Stimulated activated CD4-positive, alpha-beta T cell treated with anti-CD3 and anti-CD28 coated beads, Interleukin-15, amount 100 ng/mL, for 1 hour (primary cell): ENCODE results near the gene GRIK3.
"Not testable (repeated sequence)": the region's sequence is repeated elsewhere in the genome, so short reads cannot be mapped to it uniquely, and the experiment has no call there.

ENCODE experiments used
- DNase-seq, 2 donors: peaks; one replicate each; pipeline ENCODE4 v3.0.0-alpha.2; 2020; ENCODE audit warnings: low read depth in 1 of 2, low spot score in 1 of 2

GRIK3 gene

DNA sequence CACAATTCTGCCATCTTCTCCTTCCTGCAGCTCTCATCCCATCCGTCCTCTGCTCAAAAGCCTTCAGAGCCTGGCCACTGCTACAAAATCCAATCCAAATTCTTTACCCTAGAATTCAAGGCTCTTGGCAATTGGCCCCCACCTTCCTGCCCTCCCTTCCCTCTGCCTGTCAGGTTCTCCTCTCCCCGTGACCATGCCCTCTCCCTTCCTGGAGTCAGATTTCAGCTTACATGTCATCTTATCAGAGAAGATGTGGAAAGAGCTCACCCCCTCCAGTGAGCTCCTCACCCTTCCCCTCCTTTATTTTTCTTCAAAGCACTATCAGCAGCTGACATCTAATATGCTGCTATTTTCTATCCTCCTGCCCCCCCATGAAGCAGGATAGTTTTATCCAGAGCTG is 86.9 kb downstream of the GRIK3 start:
- DNase-seq: no peak

DNA sequence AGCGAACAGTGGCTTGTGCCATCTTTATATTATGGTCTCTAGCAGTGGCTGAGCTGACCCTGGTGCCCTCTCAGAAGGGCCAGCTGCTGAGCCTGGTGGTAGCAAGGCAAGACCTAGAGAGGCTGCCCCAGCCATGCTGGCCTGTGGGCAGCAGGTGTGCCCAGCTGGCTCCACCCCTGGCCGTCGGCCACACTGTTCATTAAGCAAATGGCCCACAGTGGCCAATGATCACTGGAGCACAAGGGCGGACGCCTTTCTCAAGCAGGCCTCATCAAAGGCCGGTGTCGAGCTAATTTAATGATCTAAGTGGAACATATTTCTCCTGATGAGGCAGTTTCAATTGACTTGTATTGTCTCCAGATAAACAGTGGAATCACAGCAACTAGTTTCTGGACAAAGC is 89.4 kb downstream of the GRIK3 start:
- no peak for DNase-seq

DNA sequence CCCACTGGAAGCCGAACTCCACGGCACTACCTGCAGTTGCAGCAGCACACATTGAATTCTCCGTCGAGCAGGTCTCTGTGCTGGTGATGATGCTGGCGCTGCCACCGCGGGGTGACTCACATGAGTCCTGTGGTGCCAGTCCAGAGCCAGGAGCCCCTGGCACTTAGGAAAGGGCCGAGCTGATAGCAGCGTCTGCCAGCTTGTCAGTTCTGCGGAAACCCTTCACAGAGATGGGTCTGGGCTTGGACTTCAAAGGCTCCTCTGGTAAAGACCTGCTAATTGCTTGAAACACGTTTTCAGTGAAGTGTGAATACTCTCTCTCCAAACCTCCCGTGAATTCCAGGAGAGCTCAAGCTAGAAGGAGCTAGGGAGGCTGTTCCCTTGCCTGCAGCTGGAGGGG is 92.2 kb downstream of the GRIK3 start:
- no peak for DNase-seq

GRCh38 chr1:36941316-36941978 is 92.9 kb downstream of the GRIK3 start:
- DNase-seq: no peak

DNA sequence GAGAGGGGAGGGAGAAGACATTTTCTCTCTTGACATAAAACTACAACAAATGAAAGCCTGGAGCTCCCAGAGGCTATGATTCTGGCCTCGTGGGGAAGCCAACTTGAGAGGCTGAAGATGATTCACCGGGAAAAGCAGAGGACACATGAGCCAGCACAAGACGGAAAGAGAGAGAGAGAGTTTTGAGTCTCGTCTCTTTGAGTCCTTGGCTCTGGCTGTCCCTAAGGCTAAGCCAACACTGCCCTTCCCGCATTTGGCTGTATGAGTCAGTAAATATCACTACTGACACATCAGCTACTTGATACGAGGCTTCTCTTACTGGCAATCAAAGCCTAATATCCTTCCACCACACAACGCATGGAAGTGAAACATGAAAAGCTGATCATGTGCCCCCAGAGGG is 95.5 kb downstream of the GRIK3 start:
- DNase-seq: no peak

DNA sequence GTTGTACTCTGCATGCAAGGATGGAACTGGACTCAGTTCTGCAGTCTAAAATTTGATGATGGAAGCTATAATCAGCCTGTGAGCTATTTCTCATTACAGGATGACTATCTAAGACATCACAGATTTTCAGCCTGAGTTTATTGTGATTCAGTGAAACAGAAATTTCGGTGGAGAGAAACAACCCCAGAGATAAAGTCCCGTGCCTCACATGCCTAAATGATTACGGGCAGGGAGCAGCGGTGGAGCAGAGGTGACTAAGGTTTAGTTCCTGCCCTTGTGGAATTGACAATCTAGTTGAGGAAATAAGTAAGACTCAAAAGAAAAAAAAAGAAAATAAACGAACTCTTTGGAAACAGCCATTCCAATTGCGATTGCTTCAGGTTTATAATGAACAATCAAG is 96.9 kb downstream of the GRIK3 start:
- DNase-seq: no peak

- DNase-seq: no peak
Measured at GRCh38 chr1:36934061-36934460, 100.3 kb downstream of the GRIK3 start.

GRCh38 chr1:36927826-36928225 is 106.5 kb downstream of the GRIK3 start:
- no peak for DNase-seq

GRCh38 chr1:36925251-36925650 is 109.1 kb downstream of the GRIK3 start:
- no peak for DNase-seq

DNA sequence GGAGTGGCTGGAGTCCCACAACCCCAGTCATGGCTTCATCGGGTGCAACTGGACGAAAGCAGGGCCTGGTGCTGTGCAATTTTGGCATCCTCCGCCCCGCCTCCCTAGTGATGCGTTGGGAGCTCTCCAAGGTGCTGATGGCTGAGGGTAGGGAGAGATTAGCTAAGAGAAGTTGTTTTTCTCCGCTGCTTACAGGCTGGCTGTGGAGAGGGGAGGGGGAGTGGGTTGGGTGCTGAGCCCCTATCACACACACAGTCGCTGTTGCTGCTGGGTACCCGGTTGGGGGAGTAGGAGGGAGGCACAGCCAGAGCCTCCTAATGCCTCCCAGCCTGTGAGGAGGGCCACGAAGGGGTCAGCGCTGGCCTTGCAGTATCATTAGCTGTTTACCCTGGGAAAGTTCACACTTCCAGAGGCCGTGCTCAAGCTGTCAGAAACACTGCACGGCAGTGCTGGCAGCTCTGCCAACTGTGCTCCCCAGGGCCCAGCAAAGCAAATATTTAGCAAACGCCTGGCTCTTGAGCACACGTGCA is 110.0 kb downstream of the GRIK3 start:
- DNase-seq: no peak

- no peak for DNase-seq
Measured at GRCh38 chr1:36922593-36923426, 111.5 kb downstream of the GRIK3 start.

- no peak for DNase-seq
Measured at GRCh38 chr1:36922071-36922470, 112.2 kb downstream of the GRIK3 start.

DNA sequence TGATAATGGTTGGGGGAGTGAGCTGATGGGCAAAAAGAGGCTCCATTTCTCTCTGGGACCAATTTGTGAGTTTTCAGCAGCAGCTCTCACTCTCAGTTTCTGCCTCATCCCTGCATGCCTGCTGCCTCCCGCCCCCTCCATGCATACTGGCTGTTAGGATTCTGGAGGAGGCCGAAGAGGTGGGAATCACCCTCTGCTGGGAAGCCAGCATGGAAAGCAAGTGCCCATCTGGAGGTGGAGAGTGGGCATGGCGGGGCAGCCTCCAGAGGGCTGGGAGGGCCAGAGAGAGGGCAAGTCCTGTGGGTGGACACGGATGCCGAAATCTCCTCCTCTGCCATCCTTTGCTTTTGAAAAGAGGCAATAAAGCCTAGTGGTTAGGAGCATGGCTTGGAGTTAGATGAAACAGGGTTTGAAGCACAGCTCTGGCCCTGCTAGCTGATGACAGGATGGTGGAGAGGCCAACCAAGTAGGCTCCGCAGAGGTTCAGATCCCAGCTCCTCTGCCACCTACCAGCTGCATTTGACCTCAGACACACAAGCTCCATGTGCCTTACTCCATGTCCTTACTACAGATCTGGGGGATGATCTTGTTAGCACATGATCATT is 113.4 kb downstream of the GRIK3 start:
- DNase-seq: no peak

GRCh38 chr1:36920371-36920770 is 113.9 kb downstream of the GRIK3 start:
- no peak for DNase-seq

DNA sequence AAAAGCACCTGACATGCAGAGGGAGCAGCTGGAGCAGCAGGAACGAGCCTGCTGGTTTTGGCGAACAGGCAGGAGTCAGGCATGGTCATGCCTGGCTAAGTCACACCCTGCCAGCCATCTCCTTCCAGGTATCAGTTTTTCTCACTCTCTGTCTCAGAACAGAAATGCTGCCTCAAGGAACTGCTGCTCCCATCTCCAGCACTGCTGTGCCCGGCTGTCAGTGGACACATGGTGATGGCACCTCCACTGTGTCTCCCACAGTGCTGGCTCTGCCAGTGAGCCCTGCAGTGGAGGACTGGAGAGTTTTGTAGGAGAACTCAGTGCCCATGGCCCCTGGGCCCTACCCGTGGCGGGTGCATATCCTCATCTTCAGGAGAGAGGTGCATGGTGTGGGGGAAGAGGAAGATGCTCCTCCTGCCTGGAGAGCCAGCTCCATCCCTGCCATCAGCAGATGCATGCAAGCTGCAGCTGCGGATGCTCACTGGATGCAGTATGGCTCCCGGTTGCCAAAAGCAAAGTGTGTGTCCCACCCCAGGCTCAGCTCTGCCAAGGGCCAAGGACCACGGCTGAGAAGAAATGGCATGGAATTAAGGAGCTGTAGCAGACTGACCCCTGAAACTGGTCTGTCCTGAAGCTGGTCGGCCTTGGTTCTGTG is 114.7 kb downstream of the GRIK3 start:
- DNase-seq: no peak

DNA sequence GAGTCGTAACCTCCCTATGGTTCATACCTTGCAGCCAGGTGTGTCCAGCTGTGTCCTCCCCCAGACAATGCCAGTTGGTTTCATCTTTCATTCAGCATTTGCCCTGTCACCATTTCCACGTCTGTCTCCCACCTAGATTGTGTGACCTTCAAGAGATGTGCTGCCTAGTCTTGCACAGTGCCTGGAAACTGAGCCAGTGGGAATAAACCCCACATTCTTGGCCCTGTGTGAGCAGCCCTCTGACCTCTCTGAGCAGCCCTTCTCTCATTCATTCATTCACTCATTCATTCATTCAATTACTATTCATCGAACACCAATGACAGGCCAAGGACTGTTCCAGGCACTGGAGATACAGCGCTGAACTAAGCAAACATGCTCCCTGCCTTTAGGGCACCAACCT is 115.7 kb downstream of the GRIK3 start:
- DNase-seq: no peak

GRCh38 chr1:36916542-36916941 is 117.8 kb downstream of the GRIK3 start:
- not testable (repeated sequence) for DNase-seq

GRCh38 chr1:36913484-36914060 is 120.7 kb downstream of the GRIK3 start:
- no peak for DNase-seq

DNA sequence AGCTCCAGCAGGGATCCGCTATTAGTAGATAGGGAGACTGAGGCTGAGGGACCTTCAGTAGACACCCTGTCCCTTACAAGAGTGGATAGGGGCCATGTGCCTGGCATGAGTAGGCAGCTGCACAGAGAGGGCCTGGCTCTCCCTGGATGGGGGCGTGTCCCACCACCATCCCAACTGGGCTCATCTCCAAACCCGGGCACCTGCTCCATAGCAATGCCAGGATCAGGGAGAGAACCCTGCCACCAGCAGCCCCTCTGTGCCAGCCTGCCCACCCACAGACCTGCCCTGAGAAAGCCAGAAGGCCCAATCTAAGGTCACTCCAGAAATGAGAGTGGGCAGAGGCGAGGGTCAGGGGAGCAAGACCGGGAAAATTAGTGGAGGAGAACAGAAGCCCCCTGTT is 121.3 kb downstream of the GRIK3 start:
- DNase-seq: no peak

DNA sequence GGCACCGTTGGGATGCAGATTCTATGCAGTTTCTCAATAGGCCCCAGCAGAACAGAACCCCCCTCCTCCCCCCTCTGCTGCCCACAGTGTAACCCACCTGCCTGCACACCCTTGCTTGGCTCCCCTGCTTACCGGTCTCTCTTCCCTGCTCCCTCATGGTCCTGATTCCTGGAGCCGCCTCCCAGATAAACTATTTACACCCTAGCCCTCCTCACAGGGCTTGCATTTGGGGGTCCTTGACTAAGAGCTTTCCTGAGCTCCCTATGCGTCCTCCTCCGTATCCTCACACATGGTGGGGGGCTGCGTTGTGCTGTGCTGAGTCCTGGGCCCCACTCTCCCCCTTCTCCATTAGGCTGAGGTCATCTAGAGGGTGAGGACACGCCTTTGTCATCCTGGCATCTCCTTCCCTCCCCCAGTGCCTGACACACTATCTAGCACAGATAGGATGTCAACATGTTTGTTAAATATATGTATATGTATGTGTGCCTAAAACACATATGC is 121.9 kb downstream of the GRIK3 start:
- DNase-seq: no peak
